ENCODE measurements around the gene PCSK4. TPM values are rescaled to one million over a fixed set of nuclear protein-coding genes. Genes with fewer than 3 reads are reported as not detected.

PCSK4 gene
- total and polyA plus RNA-seq, 10 of the 15 experiments (the other 5 are each of a cell fraction or from before 2014, with no cell fraction given) = 0.27 to 0.99 (median 0.40) TPM; not detected in 3

DNA sequence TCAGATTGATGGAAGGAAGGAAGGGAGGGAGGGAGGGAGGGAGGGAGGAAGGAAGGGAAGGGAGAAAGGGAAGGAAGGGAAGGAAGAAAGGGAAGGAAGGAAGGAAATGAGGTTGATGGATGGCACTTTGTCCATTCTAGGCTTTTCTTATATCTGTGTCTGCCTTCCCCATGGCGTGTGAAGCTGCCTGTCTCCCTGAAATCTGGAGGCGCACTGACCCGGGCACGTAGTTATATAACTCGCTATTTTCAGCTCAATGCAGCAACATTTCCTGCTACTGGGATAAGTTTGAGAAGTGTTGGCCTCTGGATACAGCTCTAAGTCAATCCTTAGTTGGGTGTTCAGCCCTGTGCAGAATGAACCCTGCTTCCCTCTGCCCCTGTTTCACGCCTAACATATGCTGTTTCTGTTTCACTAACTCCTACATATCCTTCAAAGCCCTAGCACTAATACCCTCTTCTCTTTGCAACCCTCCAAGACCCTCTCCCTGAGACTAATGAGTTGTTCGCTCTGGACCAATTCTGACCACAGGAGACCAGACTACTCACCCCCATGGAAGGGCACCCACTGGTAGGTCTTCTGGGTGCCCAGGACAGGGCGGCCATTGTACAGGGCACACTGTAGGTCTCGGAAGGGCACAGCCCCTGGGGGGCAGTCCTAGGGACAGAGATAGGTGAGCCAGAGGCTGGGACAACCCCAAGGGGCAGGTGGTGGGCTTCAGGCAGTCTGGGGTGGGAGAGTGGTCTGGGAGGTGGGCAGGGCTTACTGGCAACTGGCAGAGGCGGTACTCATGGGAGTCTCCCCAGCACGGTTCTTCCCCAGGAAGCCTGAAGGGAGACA, 19.7 kb upstream of the PCSK4 start:
- no peak for DNase-seq (ENCODE audit: low read depth, low spot score)
- Histone ChIP-seq H3K27ac (ENCODE audit: control insufficient read depth, insufficient read depth) (no peak overlapping the region), H3K79me2 (ENCODE audit: control insufficient read depth, insufficient read depth, low read length) (no peaks in the 10 kb centered on the region), H4K20me1 (ENCODE audit: control insufficient read depth, insufficient read depth) (no peaks in the 10 kb centered on the region), H3K4me1 (ENCODE audit: control insufficient read depth, insufficient read depth, low read length) (no peaks in the 10 kb centered on the region), H3K9me3 (replicated peaks; ENCODE audit: control insufficient read depth, insufficient read depth, low read length) (no peaks in the 10 kb centered on the region; the same call in 2 of the 3 replicates), H3K4me2 (ENCODE audit: control insufficient read depth, insufficient read depth) (no peak overlapping the region), H3K36me3 (ENCODE audit: control insufficient read depth in 2 of 2, insufficient read depth in 2 of 2, low read length in 1 of 2) (no peaks in the 10 kb centered on the region), H3K9ac (ENCODE audit: control insufficient read depth, insufficient read depth, low read length) (no peak overlapping the region), H2AFZ (ENCODE audit: control insufficient read depth, low read depth, low read length) (no peak overlapping the region), H3K27me3 (replicated peaks in 1 of 2; ENCODE audit: control insufficient read depth in 2 of 2, insufficient read depth in 2 of 2, low read length in 1 of 2) (no peaks in the 10 kb centered on the region; a peak in 1 of 4 replicates), H3K4me3 (no peak overlapping the region)
- SMC1A ChIA-PET (ENCODE audit: uncharacterized antibody, unreplicated experiment) = no interaction called here
- no peak for FAIRE-seq
- CTCF ChIA-PET = interaction anchor here (0.7 kb wide), 1 partner anchor 7 kb away, joined by 3 read pairs; no protein-coding TSS in a partner anchor
- TF ChIP-seq, protein P1, sequence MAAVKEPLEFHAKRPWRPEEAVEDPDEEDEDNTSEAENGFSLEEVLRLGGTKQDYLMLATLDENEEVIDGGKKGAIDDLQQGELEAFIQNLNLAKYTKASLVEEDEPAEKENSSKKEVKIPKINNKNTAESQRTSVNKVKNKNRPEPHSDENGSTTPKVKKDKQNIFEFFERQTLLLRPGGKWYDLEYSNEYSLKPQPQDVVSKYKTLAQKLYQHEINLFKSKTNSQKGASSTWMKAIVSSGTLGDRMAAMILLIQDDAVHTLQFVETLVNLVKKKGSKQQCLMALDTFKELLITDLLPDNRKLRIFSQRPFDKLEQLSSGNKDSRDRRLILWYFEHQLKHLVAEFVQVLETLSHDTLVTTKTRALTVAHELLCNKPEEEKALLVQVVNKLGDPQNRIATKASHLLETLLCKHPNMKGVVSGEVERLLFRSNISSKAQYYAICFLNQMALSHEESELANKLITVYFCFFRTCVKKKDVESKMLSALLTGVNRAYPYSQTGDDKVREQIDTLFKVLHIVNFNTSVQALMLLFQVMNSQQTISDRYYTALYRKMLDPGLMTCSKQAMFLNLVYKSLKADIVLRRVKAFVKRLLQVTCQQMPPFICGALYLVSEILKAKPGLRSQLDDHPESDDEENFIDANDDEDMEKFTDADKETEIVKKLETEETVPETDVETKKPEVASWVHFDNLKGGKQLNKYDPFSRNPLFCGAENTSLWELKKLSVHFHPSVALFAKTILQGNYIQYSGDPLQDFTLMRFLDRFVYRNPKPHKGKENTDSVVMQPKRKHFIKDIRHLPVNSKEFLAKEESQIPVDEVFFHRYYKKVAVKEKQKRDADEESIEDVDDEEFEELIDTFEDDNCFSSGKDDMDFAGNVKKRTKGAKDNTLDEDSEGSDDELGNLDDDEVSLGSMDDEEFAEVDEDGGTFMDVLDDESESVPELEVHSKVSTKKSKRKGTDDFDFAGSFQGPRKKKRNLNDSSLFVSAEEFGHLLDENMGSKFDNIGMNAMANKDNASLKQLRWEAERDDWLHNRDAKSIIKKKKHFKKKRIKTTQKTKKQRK (IDR thresholded peaks at IDR 0.05; ENCODE audit: low read depth, low read length) = no peak
- TF ChIP-seq CHD2 (IDR thresholded peaks at IDR 0.05; ENCODE audit: borderline replicate concordance, low read depth, low read length) = no peak
- TF ChIP-seq RUNX3 (IDR thresholded peaks at IDR 0.05; ENCODE audit: low read length) = no peak
- no peak for TF ChIP-seq TARDBP (IDR thresholded peaks at IDR 0.05; ENCODE audit: borderline replicate concordance)
- no peak for TF ChIP-seq SMAD5 (IDR thresholded peaks at IDR 0.05; ENCODE audit: low read depth)
- TF ChIP-seq NR2C1 (IDR thresholded peaks at IDR 0.05) = no peak
- in situ Hi-C loops (cut with MboI) = no loop called here
- no peak for ATAC-seq
- BruUV-seq (replicated peaks) = no TSS peak
- RAD21 ChIA-PET (ENCODE audit: unreplicated experiment) = no interaction called here
- POLR2A ChIA-PET = no interaction called here
- intact Hi-C loops (cut with micrococcal nuclease; ENCODE audit: unreplicated experiment) = no loop called here
- WGBS (ENCODE audit: insufficient coverage, insufficient replicate concordance, low lambda C conversion rate, missing lambda C conversion rate) = 28% methylated on average over 11 of the region's 11 CpGs

Measured in GM12878 (cell line).